ENCODE data around the gene IKZF5.

DNA sequence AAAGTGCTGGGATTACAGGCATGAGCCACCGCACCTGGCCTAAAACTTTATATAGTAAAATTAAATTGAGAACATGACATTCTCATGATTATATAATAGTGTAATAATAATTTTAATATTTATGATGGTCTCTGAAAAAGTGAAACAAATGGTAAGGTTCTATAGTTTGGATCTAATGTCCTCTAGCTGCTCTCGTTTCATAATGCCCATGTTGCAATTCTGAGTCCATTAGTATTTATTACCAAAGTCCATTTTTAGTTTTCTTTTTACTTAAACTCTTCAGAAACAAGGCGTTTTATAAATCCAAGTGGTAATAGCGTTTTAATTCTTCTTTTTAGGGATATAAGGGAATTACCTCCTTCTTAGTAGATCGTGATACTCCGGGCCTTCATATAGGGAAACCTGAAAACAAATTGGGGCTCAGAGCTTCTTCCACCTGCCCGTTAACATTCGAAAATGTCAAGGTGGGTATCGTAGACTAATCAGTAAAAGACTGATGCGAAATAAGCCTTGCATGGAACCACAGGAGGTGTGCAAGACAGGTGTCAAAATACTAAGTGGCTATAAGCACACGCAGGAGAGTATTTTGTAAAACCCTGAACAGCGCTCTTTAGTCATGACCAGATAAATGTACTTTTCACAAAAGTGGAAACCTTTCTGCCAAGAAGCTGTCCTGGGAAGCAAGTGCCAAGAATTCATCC is 34.3 kb upstream of the IKZF5 start:
- TF ChIP-seq POLR2A (IDR thresholded peaks at IDR 0.05) (no peak), CTCF (IDR thresholded peaks at IDR 0.05) (no peak)
